Epithelial cell of proximal tubule (primary cell): Measurements from ENCODE around the gene LMF1. TPM values are rescaled to one million over a fixed set of nuclear protein-coding genes. Genes with fewer than 3 reads are reported as not detected.

Experiments
- DNase-seq: peaks from one replicate; pipeline ENCODE4 v3.0.0-alpha.2; 2011; ENCODE audit warnings: low read depth
- H3K4me3 ChIP-seq: 2 replicates; pipeline ENCODE4 v1.5.1; 2011; ENCODE audit warnings: low read depth, mild to moderate bottlenecking, low read length
- CTCF ChIP-seq: conservative IDR thresholded peaks from 2 replicates; pipeline ENCODE4 v1.5.1; 2012; ENCODE audit warnings: low read depth, mild to moderate bottlenecking, low read length
- total RNA-seq: library from RNA; depleted of rRNA; stranded (reverse); fragments of >200 nt; gene quantifications from 2 replicates; pipeline ENCODE4 v1.2.3, GENCODE V29; 2015

LMF1 gene
- total RNA-seq, 1 donor from 2014 or later = 8.2 TPM

- TF ChIP-seq CTCF = no peak
- no peak for DNase-seq
- H3K4me3 ChIP-seq = no peak overlapping the region
Measured at GRCh38 chr16:852451-853185, 118.2 kb downstream of the LMF1 start.

- no peak for TF ChIP-seq CTCF
- no peak overlapping the region for H3K4me3 ChIP-seq
- DNase-seq = no peak
Measured at GRCh38 chr16:851871-852270, 118.9 kb downstream of the LMF1 start.

GRCh38 chr16:851209-851810 lies 119.5 kb downstream of the LMF1 start:
- TF ChIP-seq CTCF = no peak
- no peak overlapping the region for H3K4me3 ChIP-seq
- no peak for DNase-seq

GRCh38 chr16:850668-851067 lies 120.1 kb downstream of the LMF1 start:
- H3K4me3 ChIP-seq = no peak overlapping the region
- DNase-seq = no peak
- no peak for TF ChIP-seq CTCF

GRCh38 chr16:848510-849253 lies 122.1 kb downstream of the LMF1 start:
- no peak for TF ChIP-seq CTCF
- no peak for DNase-seq
- H3K4me3 ChIP-seq = no peak overlapping the region

GRCh38 chr16:847681-848445 lies 122.9 kb downstream of the LMF1 start:
- TF ChIP-seq CTCF = no peak
- DNase-seq = no peak
- no peak overlapping the region for H3K4me3 ChIP-seq
